WTC11 (cell line): ENCODE measurements around the gene UCP3. TPM values are rescaled to one million over a fixed set of nuclear protein-coding genes. Genes with fewer than 3 reads are reported as not detected.

Source experiments
- ATAC-seq: fragments of 200-7000 bp; cut with Tn5 transposase; 2 replicates; pipeline ENCODE4 v1.10.0; 2021; ENCODE audit warnings: mild to moderate bottlenecking, moderate library complexity
- CTCF ChIA-PET: fragments of 300-600 bp; sonication (Branson Sonifier 250); formaldehyde crosslinking; loops from one replicate; lab custom pipeline; 2021; ENCODE audit warnings: antibody characterized with exemption; lab: Charles Lee
- POLR2A ChIA-PET: fragments of 350-600 bp; sonication (Branson Sonifier 250); formaldehyde crosslinking; loops from one replicate; lab custom pipeline; 2021; ENCODE audit warnings: antibody characterized with exemption; lab: Charles Lee
- DNase-seq: peaks from one replicate; pipeline ENCODE4 v3.0.0; 2021; ENCODE audit warnings: low spot score
- H3K27ac Mint-ChIP-seq: 2 replicates; pipeline ENCODE4 v1.8.0; 2021; ENCODE audit warnings: mixed read lengths
- H3K27me3 Mint-ChIP-seq: 2 replicates; pipeline ENCODE4 v1.8.0; 2021; ENCODE audit warnings: low read depth, mild to moderate bottlenecking, moderate library complexity, mixed read lengths
- H3K36me3 Mint-ChIP-seq: 2 replicates; pipeline ENCODE4 v1.8.0; 2021; ENCODE audit warnings: mixed read lengths
- H3K4me1 Mint-ChIP-seq: 2 replicates; pipeline ENCODE4 v1.8.0; 2022; ENCODE audit warnings: mixed read lengths
- H3K4me3 Mint-ChIP-seq: 2 replicates; pipeline ENCODE4 v1.8.0; 2021; ENCODE audit warnings: mild to moderate bottlenecking, moderate library complexity, mixed read lengths
- H3K9me3 Mint-ChIP-seq: 2 replicates; pipeline ENCODE4 v1.8.0; 2021; ENCODE audit warnings: mixed read lengths
- EMX1 ChIP-seq: fragments of 250-450 bp; sonication (Bioruptor Pico); IDR thresholded peaks from 2 replicates; pipeline ENCODE4 v1.8.0; 2021; ENCODE audit warnings: mild to moderate bottlenecking
- FOXJ3 ChIP-seq: sonication (generic); formaldehyde crosslinking; IDR thresholded peaks from 2 replicates; pipeline ENCODE4 v1.9.0; 2021; ENCODE audit warnings: missing genetic modification reagents, mild to moderate bottlenecking, borderline replicate concordance
- FOXP1 ChIP-seq: sonication (generic); formaldehyde crosslinking; IDR thresholded peaks from 2 replicates; pipeline ENCODE4 v1.8.0; 2022; ENCODE audit warnings: missing genetic modification reagents, mild to moderate bottlenecking, moderate library complexity, borderline replicate concordance
- GTF2I ChIP-seq: fragments of 250-450 bp; sonication (Bioruptor Pico); conservative IDR thresholded peaks from 2 replicates; pipeline ENCODE4 v1.4.0; 2021; ENCODE audit warnings: mild to moderate bottlenecking
- HMGA2 ChIP-seq: fragments of 250-450 bp; sonication (Bioruptor Pico); IDR thresholded peaks from 2 replicates; pipeline ENCODE4 v1.4.0; 2021; ENCODE audit warnings: mild to moderate bottlenecking, moderate library complexity
- JAZF1 ChIP-seq: fragments of 250-450 bp; sonication (Bioruptor Pico); IDR thresholded peaks from 2 replicates; pipeline ENCODE4 v1.9.0; 2021; ENCODE audit warnings: moderate library complexity, mild to moderate bottlenecking, inconsistent platforms
- MXD4 ChIP-seq: fragments of 250-450 bp; sonication (Bioruptor Pico); IDR thresholded peaks from 2 replicates; pipeline ENCODE4 v1.8.0; 2021; ENCODE audit warnings: mild to moderate bottlenecking, moderate library complexity, borderline replicate concordance
- MYBL2 ChIP-seq: sonication (generic); formaldehyde crosslinking; IDR thresholded peaks from 2 replicates; pipeline ENCODE4 v1.8.1; 2023; ENCODE audit warnings: mild to moderate bottlenecking, moderate library complexity, missing genetic modification reagents
- NFE2L1 ChIP-seq: sonication (generic); formaldehyde crosslinking; IDR thresholded peaks from 2 replicates; pipeline ENCODE4 v1.8.1; 2023; ENCODE audit warnings: missing genetic modification reagents
- NR1H2 ChIP-seq: sonication (generic); formaldehyde crosslinking; IDR thresholded peaks from 2 replicates; pipeline ENCODE4 v1.9.0; 2021; ENCODE audit warnings: mild to moderate bottlenecking, moderate library complexity, missing genetic modification reagents
- OVOL2 ChIP-seq: fragments of 250-450 bp; sonication (Bioruptor Pico); IDR thresholded peaks from 2 replicates; pipeline ENCODE4 v1.9.0; 2021; ENCODE audit warnings: mild to moderate bottlenecking, borderline replicate concordance
- PRRX2 ChIP-seq: fragments of 250-450 bp; sonication (Bioruptor Pico); IDR thresholded peaks from 2 replicates; pipeline ENCODE4 v1.8.0; 2021; ENCODE audit warnings: mild to moderate bottlenecking
- SMAD4 ChIP-seq: sonication (generic); formaldehyde crosslinking; IDR thresholded peaks from 2 replicates; pipeline ENCODE4 v1.8.0; 2022; ENCODE audit warnings: mild to moderate bottlenecking, missing genetic modification reagents
- SOX15 ChIP-seq: fragments of 250-450 bp; sonication (Bioruptor Pico); IDR thresholded peaks from 2 replicates; pipeline ENCODE4 v1.9.0; 2021; ENCODE audit warnings: mild to moderate bottlenecking
- TP53 ChIP-seq: sonication (generic); formaldehyde crosslinking; IDR thresholded peaks from 2 replicates; pipeline ENCODE4 v1.8.1; 2023; ENCODE audit warnings: mild to moderate bottlenecking, missing genetic modification reagents
- ZNF138 ChIP-seq: sonication (generic); formaldehyde crosslinking; conservative IDR thresholded peaks from 2 replicates; pipeline ENCODE4 v1.8.1; 2022; ENCODE audit warnings: mild to moderate bottlenecking, moderate library complexity, missing genetic modification reagents
- ZNF232 ChIP-seq: sonication (generic); formaldehyde crosslinking; IDR thresholded peaks from 2 replicates; pipeline ENCODE4 v1.8.0; 2022; ENCODE audit warnings: mild to moderate bottlenecking, missing genetic modification reagents
- ZNF263 ChIP-seq: sonication (generic); formaldehyde crosslinking; IDR thresholded peaks from 2 replicates; pipeline ENCODE4 v1.8.1; 2022; ENCODE audit warnings: low read depth, mild to moderate bottlenecking, moderate library complexity, missing genetic modification reagents
- ZNF317 ChIP-seq: sonication (generic); formaldehyde crosslinking; IDR thresholded peaks from 2 replicates; pipeline ENCODE4 v1.8.1; 2023; ENCODE audit warnings: low read depth, mild to moderate bottlenecking, moderate library complexity, missing genetic modification reagents, borderline replicate concordance
- ZNF671 ChIP-seq: fragments of 250-450 bp; sonication (Bioruptor Pico); IDR thresholded peaks from 2 replicates; pipeline ENCODE4 v1.8.0; 2021; ENCODE audit warnings: mild to moderate bottlenecking
- total RNA-seq: library from RNA; stranded (reverse); gene quantifications from 3 replicates; pipeline ENCODE4 v1.2.3, GENCODE V29; 2021
- TF ChIP-seq, protein P1 (sequence below): sonication (generic); formaldehyde crosslinking; IDR thresholded peaks from 2 replicates; pipeline ENCODE4 v1.8.0; 2023; ENCODE audit warnings: missing genetic modification reagents
- TF ChIP-seq, protein P2 (sequence below): sonication (generic); formaldehyde crosslinking; IDR thresholded peaks from 2 replicates; pipeline ENCODE4 v1.8.1; 2022; ENCODE audit warnings: mild to moderate bottlenecking, moderate library complexity, missing genetic modification reagents
- TF ChIP-seq, protein P3 (sequence below): sonication (generic); formaldehyde crosslinking; IDR thresholded peaks from 2 replicates; pipeline ENCODE4 v1.8.1; 2022; ENCODE audit warnings: low read depth, missing genetic modification reagents, borderline replicate concordance
- TF ChIP-seq, protein P4 (sequence below): sonication (generic); formaldehyde crosslinking; IDR thresholded peaks from 2 replicates; pipeline ENCODE4 v1.8.0; 2022; ENCODE audit warnings: mild to moderate bottlenecking, missing genetic modification reagents
- TF ChIP-seq, protein P5 (sequence below): sonication (generic); formaldehyde crosslinking; IDR thresholded peaks from 2 replicates; pipeline ENCODE4 v1.8.0; 2023; ENCODE audit warnings: mild to moderate bottlenecking, missing genetic modification reagents

UCP3 gene
- total RNA-seq, 1 experiment from 2014 or later = 0.55 TPM

DNA sequence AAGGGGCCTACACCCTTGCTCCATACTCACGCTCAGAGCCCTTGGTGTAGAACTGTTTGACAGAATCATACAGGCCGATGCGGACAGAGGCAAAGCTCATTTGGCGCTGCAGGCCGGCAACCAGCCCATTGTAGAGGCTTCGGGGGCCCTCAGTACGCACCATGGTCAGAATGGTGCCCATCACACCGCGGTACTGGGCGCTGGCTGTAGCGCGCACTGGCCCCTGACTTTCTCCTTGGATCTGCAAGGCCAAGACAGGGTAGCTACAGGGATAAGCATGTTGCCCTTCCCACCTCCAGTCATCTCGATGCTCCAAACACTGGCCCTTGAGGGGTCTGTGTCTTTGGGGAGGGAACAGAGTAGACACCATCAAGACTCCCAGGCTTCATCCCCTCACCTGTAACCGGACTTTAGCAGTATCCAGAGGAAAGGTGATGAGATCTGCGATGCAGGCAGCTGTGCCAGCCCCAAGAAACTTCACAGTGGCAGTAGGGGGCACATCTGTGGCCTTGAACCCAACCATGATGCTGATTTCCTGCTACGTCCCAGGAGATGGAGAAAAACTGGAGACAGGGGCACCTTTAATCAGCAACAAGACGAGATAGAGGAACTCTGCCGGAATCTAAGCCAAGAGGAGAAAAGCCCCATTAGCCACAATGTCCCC lies 30.9 kb downstream of the UCP3 start (continued):
- TF ChIP-seq PRRX2 (CRISPR knock-in tag) = no peak
- no peak for TF ChIP-seq SMAD4 (CRISPR knock-in tag)
- TF ChIP-seq HMGA2 (CRISPR knock-in tag) = no peak
- TF ChIP-seq, protein P1, sequence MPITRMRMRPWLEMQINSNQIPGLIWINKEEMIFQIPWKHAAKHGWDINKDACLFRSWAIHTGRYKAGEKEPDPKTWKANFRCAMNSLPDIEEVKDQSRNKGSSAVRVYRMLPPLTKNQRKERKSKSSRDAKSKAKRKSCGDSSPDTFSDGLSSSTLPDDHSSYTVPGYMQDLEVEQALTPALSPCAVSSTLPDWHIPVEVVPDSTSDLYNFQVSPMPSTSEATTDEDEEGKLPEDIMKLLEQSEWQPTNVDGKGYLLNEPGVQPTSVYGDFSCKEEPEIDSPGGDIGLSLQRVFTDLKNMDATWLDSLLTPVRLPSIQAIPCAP (CRISPR knock-in tag) = no peak
- TF ChIP-seq NR1H2 (CRISPR knock-in tag) = no peak
- TF ChIP-seq GTF2I = no peak
- TF ChIP-seq, protein P2, sequence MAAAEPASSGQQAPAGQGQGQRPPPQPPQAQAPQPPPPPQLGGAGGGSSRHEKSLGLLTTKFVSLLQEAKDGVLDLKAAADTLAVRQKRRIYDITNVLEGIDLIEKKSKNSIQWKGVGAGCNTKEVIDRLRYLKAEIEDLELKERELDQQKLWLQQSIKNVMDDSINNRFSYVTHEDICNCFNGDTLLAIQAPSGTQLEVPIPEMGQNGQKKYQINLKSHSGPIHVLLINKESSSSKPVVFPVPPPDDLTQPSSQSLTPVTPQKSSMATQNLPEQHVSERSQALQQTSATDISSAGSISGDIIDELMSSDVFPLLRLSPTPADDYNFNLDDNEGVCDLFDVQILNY (CRISPR knock-in tag) = no peak

DNA sequence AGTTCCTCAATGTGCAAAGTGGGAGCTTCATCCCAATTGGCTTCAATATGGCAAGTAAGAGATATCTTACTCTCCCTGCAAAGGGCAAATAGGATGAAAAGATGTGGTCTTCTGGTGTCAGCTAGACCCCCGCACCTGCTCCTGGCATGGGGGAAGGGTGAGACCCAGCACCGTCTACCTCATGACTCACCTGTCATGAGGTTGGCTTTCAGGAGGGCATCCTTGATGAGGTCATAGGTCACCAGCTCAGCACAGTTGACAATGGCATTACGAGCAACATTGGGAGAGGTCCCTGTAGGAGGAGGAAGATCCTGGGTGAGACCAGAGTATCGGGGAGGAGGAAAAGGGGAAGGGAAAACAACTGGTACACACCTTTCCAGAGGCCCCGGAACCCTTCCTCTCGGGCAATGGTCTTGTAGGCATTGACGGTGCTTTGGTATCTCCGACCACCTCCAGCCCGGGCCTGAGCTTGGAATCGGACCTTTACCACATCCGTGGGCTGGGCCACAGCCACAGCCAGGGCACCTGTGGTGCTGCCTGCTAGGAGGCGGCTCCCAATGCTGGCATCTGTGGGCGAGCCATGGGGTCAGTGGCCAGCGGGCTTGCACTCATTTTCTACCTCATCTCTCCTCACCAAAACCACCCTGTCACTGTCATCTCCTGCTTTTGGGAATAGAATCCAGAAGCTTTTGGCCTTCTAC lies 32.3 kb downstream of the UCP3 start:
- Mint-ChIP-seq H3K4me3 (no peak overlapping the region), H3K27ac (no peak overlapping the region), H3K27me3 (no peaks in the 10 kb centered on the region), H3K9me3 (no peaks in the 10 kb centered on the region), H3K4me1 (peaks cover 19% of the 10 kb centered on the region), H3K36me3 (peaks cover 67% of the 10 kb centered on the region)
- no peak for TF ChIP-seq MXD4 (CRISPR knock-in tag)
- TF ChIP-seq ZNF263 (CRISPR knock-in tag) = no peak
- TF ChIP-seq ZNF671 = no peak
- TF ChIP-seq, protein P3, sequence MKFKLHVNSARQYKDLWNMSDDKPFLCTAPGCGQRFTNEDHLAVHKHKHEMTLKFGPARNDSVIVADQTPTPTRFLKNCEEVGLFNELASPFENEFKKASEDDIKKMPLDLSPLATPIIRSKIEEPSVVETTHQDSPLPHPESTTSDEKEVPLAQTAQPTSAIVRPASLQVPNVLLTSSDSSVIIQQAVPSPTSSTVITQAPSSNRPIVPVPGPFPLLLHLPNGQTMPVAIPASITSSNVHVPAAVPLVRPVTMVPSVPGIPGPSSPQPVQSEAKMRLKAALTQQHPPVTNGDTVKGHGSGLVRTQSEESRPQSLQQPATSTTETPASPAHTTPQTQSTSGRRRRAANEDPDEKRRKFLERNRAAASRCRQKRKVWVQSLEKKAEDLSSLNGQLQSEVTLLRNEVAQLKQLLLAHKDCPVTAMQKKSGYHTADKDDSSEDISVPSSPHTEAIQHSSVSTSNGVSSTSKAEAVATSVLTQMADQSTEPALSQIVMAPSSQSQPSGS (CRISPR knock-in tag) = no peak
- TF ChIP-seq SOX15 = no peak
- no peak for TF ChIP-seq FOXJ3 (CRISPR knock-in tag)
- TF ChIP-seq ZNF317 = no peak
- TF ChIP-seq TP53 (CRISPR knock-in tag) = no peak
- TF ChIP-seq NR1H2 (CRISPR knock-in tag) = no peak
- TF ChIP-seq, protein P4, sequence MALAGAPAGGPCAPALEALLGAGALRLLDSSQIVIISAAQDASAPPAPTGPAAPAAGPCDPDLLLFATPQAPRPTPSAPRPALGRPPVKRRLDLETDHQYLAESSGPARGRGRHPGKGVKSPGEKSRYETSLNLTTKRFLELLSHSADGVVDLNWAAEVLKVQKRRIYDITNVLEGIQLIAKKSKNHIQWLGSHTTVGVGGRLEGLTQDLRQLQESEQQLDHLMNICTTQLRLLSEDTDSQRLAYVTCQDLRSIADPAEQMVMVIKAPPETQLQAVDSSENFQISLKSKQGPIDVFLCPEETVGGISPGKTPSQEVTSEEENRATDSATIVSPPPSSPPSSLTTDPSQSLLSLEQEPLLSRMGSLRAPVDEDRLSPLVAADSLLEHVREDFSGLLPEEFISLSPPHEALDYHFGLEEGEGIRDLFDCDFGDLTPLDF (CRISPR knock-in tag) = no peak
- TF ChIP-seq ZNF138 = no peak
- TF ChIP-seq NFE2L1 (CRISPR knock-in tag) = no peak
- no peak for TF ChIP-seq JAZF1 (CRISPR knock-in tag)
- ChIA-PET CTCF (no interaction called here), POLR2A (no interaction called here)
- DNase-seq (no peak), ATAC-seq (no peak)

DNA sequence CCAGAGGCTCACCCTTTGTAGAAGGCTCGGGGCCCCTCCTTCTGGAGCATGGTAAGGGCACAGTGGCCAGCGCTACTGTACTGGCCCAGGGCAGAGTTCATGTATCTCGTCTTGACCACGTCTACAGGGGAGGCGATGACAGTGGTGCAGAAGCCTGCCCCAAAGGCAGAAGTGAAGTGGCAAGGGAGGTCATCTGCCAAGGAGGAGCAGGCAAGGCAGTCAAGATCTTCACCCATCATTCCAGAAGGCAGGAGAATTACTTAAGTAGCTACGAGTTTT lies 33.5 kb downstream of the UCP3 start:
- ATAC-seq (no peak), DNase-seq (no peak)
- peaks cover 8% of the 10 kb centered on the region for H3K4me1 Mint-ChIP-seq
- no peak overlapping the region for H3K4me3 Mint-ChIP-seq
- H3K27me3 Mint-ChIP-seq = no peaks in the 10 kb centered on the region; the same call in 1 of the 2 replicates
- no peak overlapping the region for H3K27ac Mint-ChIP-seq
- no peaks in the 10 kb centered on the region for H3K9me3 Mint-ChIP-seq
- ChIA-PET POLR2A (no interaction called here), CTCF (no interaction called here)
- peaks cover 60% of the 10 kb centered on the region for H3K36me3 Mint-ChIP-seq
- TF ChIP-seq, protein P5, sequence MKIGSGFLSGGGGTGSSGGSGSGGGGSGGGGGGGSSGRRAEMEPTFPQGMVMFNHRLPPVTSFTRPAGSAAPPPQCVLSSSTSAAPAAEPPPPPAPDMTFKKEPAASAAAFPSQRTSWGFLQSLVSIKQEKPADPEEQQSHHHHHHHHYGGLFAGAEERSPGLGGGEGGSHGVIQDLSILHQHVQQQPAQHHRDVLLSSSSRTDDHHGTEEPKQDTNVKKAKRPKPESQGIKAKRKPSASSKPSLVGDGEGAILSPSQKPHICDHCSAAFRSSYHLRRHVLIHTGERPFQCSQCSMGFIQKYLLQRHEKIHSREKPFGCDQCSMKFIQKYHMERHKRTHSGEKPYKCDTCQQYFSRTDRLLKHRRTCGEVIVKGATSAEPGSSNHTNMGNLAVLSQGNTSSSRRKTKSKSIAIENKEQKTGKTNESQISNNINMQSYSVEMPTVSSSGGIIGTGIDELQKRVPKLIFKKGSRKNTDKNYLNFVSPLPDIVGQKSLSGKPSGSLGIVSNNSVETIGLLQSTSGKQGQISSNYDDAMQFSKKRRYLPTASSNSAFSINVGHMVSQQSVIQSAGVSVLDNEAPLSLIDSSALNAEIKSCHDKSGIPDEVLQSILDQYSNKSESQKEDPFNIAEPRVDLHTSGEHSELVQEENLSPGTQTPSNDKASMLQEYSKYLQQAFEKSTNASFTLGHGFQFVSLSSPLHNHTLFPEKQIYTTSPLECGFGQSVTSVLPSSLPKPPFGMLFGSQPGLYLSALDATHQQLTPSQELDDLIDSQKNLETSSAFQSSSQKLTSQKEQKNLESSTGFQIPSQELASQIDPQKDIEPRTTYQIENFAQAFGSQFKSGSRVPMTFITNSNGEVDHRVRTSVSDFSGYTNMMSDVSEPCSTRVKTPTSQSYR (CRISPR knock-in tag) = no peak
- TF ChIP-seq MYBL2 (CRISPR knock-in tag) (no peak), OVOL2 (CRISPR knock-in tag) (no peak), ZNF263 (CRISPR knock-in tag) (no peak), HMGA2 (CRISPR knock-in tag) (no peak), FOXP1 (no peak), EMX1 (no peak), ZNF232 (no peak)
- TF ChIP-seq, protein P3 (CRISPR knock-in tag) = no peak
- TF ChIP-seq, protein P4 (CRISPR knock-in tag) = no peak
